ENCODE results near the gene AKAP8.

Gene AKAP8

GRCh38 chr19:15324791-15325519 is 54.6 kb downstream of the AKAP8 start:
- H3K36me3 Mint-ChIP-seq (ENCODE audit: low read depth), result peaks cover 14% of the 10 kb centered on the region
- H3K4me3 Mint-ChIP-seq, result no peak overlapping the region
- intact Hi-C loops (cut with micrococcal nuclease), result loop anchor here (10.0 kb wide), 1 partner anchor 50 kb away; no protein-coding TSS in a partner anchor
- H3K4me1 Mint-ChIP-seq (ENCODE audit: low read depth), result peaks cover 86% of the 10 kb centered on the region
- no peaks in the 10 kb centered on the region for H3K9me3 Mint-ChIP-seq
- no peaks in the 10 kb centered on the region for H3K27me3 Mint-ChIP-seq
- peak overlapping the region; percentile 77 for H3K27ac Mint-ChIP-seq

DNA sequence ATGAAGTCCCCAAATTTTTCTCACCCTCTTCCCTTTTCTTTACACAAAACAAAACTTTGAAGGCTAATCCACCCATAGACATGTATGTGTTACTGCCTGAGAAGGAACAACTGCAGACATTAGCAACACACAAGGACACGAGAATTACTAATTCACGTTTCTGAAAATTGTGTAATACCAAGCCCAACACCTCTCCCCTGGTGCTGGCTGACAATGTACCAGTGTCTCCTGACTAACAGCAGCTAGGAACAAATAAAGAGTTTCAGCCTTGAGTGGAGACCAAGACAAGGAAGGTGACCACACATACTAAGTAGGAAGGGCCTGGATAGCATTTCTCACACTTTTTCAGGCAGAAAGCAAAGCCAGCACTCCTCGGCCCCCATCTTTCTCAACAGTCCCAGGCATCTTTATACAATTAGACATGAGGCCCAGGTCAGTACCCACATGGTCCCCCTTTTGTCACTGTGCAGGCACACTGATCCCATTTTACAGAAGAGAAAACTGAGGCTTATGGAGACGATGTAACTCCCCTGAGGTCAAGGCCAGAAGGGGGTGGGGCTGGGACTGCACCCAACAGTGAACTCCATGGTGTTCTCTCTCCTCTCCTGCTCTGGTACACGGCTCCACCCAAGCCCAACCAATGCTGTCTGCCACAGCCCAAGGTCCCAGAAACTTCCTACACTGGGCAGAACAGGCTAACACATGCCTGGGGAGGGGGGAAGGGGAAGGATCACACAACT is 55.9 kb downstream of the AKAP8 start:
- peak overlapping the region; percentile 1 for H3K4me3 Mint-ChIP-seq
- H3K27me3 Mint-ChIP-seq, result no peaks in the 10 kb centered on the region
- peaks cover 7% of the 10 kb centered on the region for H3K36me3 Mint-ChIP-seq (ENCODE audit: low read depth)
- peaks cover 86% of the 10 kb centered on the region for H3K4me1 Mint-ChIP-seq (ENCODE audit: low read depth)
- no peaks in the 10 kb centered on the region for H3K9me3 Mint-ChIP-seq
- H3K27ac Mint-ChIP-seq, result peak overlapping the region; percentile 77
- intact Hi-C loops (cut with micrococcal nuclease), result loop anchor here (10.0 kb wide), 1 partner anchor 49 kb away; no protein-coding TSS in a partner anchor

DNA sequence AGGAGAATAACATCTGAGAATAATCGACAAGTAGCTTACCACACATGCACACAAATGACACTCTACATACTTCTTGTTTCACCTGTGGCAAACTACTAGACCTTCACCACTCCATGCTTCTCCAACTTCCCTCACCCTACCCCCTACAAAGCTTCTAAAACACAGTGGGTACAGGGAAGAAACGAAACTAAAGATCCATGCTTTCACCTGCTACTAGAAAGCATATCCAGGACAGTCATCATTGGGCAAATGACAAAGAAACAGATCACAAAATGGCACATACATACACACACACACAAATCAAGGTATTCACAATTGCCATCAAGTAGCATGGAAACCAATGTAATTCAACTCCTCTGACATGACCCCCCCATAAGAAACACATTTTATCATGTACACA is 57.8 kb downstream of the AKAP8 start:
- Mint-ChIP-seq H3K36me3 (ENCODE audit: low read depth) (peaks cover 6% of the 10 kb centered on the region), H3K9me3 (no peaks in the 10 kb centered on the region), H3K27ac (no peak overlapping the region), H3K27me3 (no peaks in the 10 kb centered on the region), H3K4me3 (no peak overlapping the region), H3K4me1 (ENCODE audit: low read depth) (peaks cover 92% of the 10 kb centered on the region)
- intact Hi-C loops (cut with micrococcal nuclease), result loop anchor here (10.0 kb wide), 1 partner anchor 47 kb away; no protein-coding TSS in a partner anchor

- Mint-ChIP-seq H3K27ac (peak overlapping the region; percentile 21), H3K9me3 (no peaks in the 10 kb centered on the region), H3K27me3 (no peaks in the 10 kb centered on the region), H3K4me1 (ENCODE audit: low read depth) (peaks cover 89% of the 10 kb centered on the region), H3K4me3 (no peak overlapping the region), H3K36me3 (ENCODE audit: low read depth) (peaks cover 9% of the 10 kb centered on the region)
- intact Hi-C loops (cut with micrococcal nuclease), result loop anchor here (10.0 kb wide), 1 partner anchor 45 kb away; no protein-coding TSS in a partner anchor
Measured at GRCh38 chr19:15320116-15320515, 59.5 kb downstream of the AKAP8 start.

- Mint-ChIP-seq H3K9me3 (no peaks in the 10 kb centered on the region), H3K4me1 (ENCODE audit: low read depth) (peaks cover 88% of the 10 kb centered on the region), H3K27me3 (no peaks in the 10 kb centered on the region), H3K4me3 (no peak overlapping the region), H3K27ac (peak overlapping the region; percentile 34), H3K36me3 (ENCODE audit: low read depth) (peaks cover 16% of the 10 kb centered on the region)
- intact Hi-C loops (cut with micrococcal nuclease), result no loop called here
Measured at GRCh38 chr19:15318241-15318691, 61.3 kb downstream of the AKAP8 start.

DNA sequence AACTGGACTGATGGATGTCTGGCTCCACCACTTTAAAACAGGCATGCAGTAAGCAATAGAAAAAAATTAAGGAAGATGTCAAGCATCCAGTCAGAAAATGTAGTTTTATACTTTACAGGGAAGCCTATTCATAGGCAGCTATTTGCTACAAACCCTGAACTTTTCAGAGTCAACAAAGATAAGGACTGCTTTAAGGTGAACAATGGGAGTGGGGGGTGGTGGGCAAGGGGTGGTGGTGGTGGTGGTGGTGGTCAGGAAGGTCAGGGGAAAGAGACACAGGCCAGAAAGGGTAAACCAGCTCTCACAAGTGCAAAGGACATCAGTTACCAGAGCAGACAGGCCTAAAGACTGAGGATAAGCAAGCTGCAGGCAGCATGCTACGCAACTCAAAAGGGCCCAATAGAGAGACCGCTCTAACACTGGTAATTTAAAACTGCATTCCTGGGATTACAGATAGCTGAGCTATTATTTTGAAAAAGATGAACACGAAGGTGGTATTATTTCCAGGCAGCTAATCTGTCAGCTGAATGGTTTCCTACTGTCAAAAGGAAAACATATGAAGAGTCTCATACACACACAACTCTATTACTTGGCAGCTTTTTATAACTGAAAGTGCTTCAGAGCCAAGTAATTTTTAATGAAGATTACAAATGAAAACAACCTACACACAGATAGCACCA is 62.1 kb downstream of the AKAP8 start:
- intact Hi-C loops (cut with micrococcal nuclease), result no loop called here
- Mint-ChIP-seq H3K4me3 (no peak overlapping the region), H3K36me3 (ENCODE audit: low read depth) (peaks cover 21% of the 10 kb centered on the region), H3K27ac (peak overlapping the region; percentile 57), H3K4me1 (ENCODE audit: low read depth) (peaks cover 91% of the 10 kb centered on the region), H3K27me3 (no peaks in the 10 kb centered on the region), H3K9me3 (no peaks in the 10 kb centered on the region)

DNA sequence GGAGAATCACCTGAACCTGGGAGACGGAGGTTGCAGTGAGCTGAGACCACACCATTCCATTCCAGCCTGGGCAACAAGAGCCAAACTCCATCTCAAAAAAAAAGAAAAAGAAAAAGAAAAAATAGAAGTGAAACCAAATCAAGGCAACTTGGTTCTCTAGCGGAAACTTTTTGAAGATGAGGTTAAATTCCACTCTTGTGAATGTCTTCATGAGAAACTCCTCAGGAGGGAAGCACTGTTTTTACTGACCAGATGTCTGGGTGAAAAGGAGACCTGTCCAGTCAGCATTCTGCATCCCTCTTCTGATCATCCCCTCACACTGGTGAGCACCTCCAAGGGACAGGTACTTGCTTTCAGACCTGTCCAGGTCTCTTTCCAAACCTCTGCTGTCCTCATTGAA is 63.1 kb downstream of the AKAP8 start:
- peak overlapping the region; percentile 57 for H3K27ac Mint-ChIP-seq
- no peaks in the 10 kb centered on the region for H3K9me3 Mint-ChIP-seq
- peaks cover 93% of the 10 kb centered on the region for H3K4me1 Mint-ChIP-seq (ENCODE audit: low read depth)
- no peaks in the 10 kb centered on the region for H3K27me3 Mint-ChIP-seq
- peaks cover 17% of the 10 kb centered on the region for H3K36me3 Mint-ChIP-seq (ENCODE audit: low read depth)
- intact Hi-C loops (cut with micrococcal nuclease), result no loop called here
- peak overlapping the region; percentile 9 for H3K4me3 Mint-ChIP-seq

- H3K4me1 Mint-ChIP-seq (ENCODE audit: low read depth), result peaks cover 89% of the 10 kb centered on the region
- no peak overlapping the region for H3K4me3 Mint-ChIP-seq
Measured at GRCh38 chr19:15315101-15315500, 64.5 kb downstream of the AKAP8 start.

GRCh38 chr19:15313649-15314279 is 65.8 kb downstream of the AKAP8 start:
- Mint-ChIP-seq H3K9me3 (no peaks in the 10 kb centered on the region), H3K27me3 (no peaks in the 10 kb centered on the region), H3K36me3 (ENCODE audit: low read depth) (peaks cover 17% of the 10 kb centered on the region), H3K4me3 (no peak overlapping the region), H3K27ac (no peak overlapping the region), H3K4me1 (ENCODE audit: low read depth) (peaks cover 88% of the 10 kb centered on the region)
- intact Hi-C loops (cut with micrococcal nuclease), result no loop called here

More at GRCh38 chr19:15315101-15315500, 64.5 kb downstream of the AKAP8 start:
- no peak overlapping the region for H3K27ac Mint-ChIP-seq
- H3K27me3 Mint-ChIP-seq, result no peaks in the 10 kb centered on the region
- no peaks in the 10 kb centered on the region for H3K9me3 Mint-ChIP-seq
- intact Hi-C loops (cut with micrococcal nuclease), result no loop called here
- peaks cover 17% of the 10 kb centered on the region for H3K36me3 Mint-ChIP-seq (ENCODE audit: low read depth)

GRCh38 chr19:15307169-15307568 is 72.4 kb downstream of the AKAP8 start:
- Mint-ChIP-seq H3K36me3 (ENCODE audit: low read depth) (no peaks in the 10 kb centered on the region), H3K27ac (no peak overlapping the region), H3K4me1 (ENCODE audit: low read depth) (peaks cover 73% of the 10 kb centered on the region), H3K9me3 (no peaks in the 10 kb centered on the region), H3K4me3 (no peak overlapping the region), H3K27me3 (no peaks in the 10 kb centered on the region)
- intact Hi-C loops (cut with micrococcal nuclease), result no loop called here

DNA sequence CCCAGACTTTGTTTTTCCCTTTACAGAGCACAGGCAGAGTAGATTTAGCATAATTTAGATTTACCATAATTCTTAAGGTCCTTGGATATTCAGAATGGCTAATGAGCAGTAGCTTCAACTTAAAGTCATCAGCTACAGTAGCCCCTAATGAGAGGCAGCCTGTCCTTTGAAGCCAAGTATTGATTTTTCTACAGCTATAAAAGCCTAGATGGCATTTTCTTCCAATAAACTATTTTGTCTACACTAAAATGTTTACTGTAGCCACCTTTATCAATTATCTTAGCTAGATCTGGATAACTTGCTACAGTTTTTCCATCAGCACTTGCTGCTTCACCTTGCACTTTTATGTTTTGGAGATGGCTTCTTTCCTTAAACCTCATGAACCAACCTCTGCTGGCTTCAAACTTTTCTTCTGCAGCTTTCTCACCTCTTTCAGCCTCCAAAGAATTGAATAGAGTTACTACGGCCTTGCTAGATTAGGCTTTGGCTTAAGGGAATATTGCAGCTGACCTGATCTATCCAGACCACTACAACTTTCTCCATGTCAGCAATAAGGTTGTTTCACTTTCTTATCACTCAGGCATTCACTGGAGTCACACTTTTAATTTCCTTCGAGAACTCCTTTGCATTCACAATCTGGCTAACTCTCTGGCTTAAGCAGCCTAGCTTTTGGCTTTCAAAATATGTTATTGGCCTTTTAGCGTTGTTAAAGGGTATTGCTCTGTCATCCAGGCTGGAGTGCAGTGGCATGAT is 73.8 kb downstream of the AKAP8 start:
- Mint-ChIP-seq H3K27ac (no peak overlapping the region), H3K9me3 (no peaks in the 10 kb centered on the region), H3K36me3 (ENCODE audit: low read depth) (no peaks in the 10 kb centered on the region), H3K27me3 (no peaks in the 10 kb centered on the region), H3K4me3 (no peak overlapping the region), H3K4me1 (ENCODE audit: low read depth) (peaks cover 75% of the 10 kb centered on the region)
- intact Hi-C loops (cut with micrococcal nuclease), result no loop called here

DNA sequence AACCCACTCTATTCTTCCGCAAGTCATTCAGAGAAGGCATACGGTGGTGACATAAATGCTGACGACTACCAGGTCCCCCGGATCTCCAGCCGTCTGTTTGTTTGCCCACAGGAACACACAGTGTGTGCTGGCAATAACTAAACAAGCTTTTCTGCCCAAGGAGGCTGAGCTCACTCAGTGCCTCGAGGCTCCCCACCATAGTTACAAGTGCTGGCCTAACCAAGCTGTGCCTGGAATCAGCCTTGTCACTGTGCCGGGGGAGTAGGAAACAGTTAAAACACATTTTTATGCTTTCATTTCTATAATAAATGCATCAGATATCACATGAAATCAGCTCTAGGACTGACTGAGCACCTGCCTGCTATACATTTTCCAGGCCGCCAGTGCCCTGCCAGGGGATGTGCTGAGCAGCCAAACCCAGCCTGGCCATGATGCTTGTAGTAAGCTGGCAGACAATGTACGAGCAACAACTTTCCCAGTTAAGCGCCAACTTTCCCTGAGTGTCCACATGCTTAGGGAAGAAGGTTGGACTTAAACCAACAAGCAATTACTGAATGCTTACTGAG is 75.4 kb downstream of the AKAP8 start:
- peaks cover 76% of the 10 kb centered on the region for H3K4me1 Mint-ChIP-seq (ENCODE audit: low read depth)
- no peaks in the 10 kb centered on the region for H3K9me3 Mint-ChIP-seq
- no peak overlapping the region for H3K27ac Mint-ChIP-seq
- no peak overlapping the region for H3K4me3 Mint-ChIP-seq
- intact Hi-C loops (cut with micrococcal nuclease), result no loop called here
- no peaks in the 10 kb centered on the region for H3K36me3 Mint-ChIP-seq (ENCODE audit: low read depth)
- H3K27me3 Mint-ChIP-seq, result no peaks in the 10 kb centered on the region

Measured in dendritic cell treated with granulocyte-macrophage colony-stimulating factor and Interleukin-4, amounts not matched to agents 40 ng/mL and 50 ng/mL, for 4 days (primary cell).